ENCODE data around the gene TMEM165.
A peak's percentile ranks its signal among the peaks of the same experiment; 100 is the strongest.
"Not testable (repeated sequence)": the region's sequence is repeated elsewhere in the genome, so short reads cannot be mapped to it uniquely, and the experiment has no call there.

TMEM165 gene, protein sequence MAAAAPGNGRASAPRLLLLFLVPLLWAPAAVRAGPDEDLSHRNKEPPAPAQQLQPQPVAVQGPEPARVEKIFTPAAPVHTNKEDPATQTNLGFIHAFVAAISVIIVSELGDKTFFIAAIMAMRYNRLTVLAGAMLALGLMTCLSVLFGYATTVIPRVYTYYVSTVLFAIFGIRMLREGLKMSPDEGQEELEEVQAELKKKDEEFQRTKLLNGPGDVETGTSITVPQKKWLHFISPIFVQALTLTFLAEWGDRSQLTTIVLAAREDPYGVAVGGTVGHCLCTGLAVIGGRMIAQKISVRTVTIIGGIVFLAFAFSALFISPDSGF

DNA sequence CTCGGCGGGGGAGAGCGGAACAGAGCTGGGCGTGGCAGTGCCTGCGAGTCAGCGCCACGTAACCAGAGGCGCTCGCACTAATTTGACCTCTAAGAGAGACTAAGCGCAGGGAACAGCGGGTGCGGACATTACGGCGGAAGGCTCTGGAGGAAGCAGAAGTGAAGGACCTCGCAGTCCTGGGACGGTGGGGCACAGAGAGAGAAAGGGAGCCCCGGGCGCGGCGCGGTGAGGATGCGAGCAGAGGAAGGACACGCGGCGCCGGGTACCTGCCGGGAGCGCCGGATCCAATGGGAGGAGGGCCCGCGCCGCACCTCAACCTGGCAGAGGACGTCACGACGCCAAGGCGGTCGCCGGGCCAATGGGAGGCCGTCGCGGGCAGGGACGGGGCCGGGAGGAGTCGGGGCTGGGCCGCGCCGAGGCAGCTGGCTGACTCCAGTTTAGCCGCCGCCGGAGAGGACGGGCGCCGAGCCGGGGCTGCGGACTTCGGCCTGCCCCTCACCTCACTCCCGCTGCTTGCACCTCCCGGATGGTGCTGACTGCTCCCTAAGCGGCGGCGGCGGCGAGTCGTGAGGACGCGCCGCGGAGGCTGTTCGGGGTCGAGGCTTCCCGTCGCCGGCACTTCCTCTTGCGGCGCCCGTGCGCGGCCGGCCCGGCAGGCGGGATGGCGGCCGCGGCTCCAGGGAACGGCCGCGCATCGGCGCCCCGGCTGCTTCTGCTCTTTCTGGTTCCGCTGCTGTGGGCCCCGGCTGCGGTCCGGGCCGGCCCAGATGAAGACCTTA is at the start of gene TMEM165:
Gene TMEM165, plus strand, starts transcription at position 429 of the 779 bp plus-strand sequence. Its CDS starts 233 bp downstream, at position 662.
- DNase-seq (ENCODE audit: low read depth) = peak; percentile 89

DNA sequence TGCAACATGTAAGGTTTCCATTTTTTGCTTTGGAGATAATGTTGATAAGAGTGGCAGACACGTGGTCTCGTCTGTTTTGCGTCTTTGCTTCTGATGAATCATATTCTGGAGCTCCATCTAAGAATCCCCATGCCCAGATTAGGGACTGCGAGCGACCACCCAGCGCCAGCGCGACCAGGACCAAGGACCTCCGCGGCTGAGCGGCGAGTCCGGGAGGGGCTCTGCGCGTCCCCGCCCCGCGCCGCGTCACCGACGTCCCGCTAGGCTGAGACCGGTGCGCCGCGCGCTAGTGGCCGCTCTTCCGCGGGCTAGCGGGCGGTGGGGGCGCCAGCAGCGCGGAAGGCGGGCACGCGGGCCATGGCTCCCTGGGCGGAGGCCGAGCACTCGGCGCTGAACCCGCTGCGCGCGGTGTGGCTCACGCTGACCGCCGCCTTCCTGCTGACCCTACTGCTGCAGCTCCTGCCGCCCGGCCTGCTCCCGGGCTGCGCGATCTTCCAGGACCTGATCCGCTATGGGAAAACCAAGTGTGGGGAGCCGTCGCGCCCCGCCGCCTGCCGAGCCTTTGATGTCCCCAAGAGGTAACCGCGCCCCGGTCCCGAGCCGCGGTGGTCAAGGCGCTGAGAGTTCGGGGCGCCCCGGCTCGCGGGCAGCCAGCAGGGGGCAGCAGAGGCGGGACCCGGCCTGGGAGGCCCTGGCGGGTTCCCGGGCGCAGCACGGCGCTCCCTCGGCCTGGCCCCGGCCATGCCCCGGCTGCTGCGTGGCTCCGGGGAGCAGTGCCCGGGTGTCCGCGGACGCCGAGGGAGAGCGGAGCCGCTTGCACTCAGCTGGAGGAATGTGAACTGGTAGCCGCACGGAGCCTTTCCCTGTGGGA is 49.5 kb upstream of the TMEM165 start, which contains the start of gene SRD5A3:
Gene SRD5A3, plus strand, starts transcription at position 263 of the 871 bp plus-strand sequence. Its CDS starts 95 bp downstream, at position 358.
- peak; percentile 86 for DNase-seq (ENCODE audit: low read depth)

DNA sequence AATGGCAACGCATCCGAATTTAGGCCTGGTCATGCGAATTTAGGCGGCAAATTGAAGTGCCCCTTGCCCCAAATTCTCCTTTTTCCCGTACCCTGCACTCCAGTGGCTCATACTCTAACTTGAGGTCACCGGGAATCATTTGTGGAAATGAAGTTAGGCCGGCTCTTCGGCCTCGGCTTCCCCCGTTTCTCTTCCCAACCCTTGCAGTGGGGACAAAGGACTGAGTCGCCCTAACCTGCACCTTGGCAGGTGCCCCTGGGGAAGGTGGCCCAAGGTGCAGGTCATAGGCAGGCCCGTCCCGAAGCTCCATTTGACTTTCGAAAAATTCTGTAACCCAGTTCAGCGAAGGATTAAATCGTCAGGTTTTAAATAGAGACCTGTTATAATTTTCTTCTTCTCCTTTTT is 48.9 kb upstream of the TMEM165 start:
- no peak for DNase-seq (ENCODE audit: low read depth)

DNA sequence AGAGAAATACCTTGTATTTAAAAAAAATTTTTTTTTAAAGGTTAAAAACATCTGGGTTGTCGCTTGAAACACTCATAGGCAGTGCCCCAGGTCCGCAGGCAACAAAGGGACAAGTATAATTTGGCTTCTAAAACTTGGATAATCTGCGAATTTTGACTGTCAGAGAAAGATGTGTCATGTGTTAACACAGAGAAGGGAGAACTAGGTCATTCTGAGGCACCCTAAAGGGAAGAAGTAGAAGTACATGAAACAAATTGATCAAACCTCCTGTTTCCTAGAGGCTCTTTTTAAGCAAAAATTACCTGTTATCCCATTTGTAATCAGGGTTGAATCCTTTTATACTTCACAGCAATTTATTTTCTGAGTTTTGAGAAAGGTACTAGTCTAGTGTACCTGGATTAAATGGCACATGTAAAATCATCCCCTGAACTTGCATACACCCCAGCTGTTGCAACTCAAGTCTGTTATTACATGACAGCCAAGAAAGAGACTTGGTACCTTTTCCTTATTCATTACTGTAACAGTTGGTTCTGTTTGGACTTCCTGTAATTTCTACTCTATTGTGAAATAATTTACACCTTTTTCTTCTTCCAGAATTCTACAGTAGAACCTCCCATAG is 48.0 kb upstream of the TMEM165 start:
- no peak for DNase-seq (ENCODE audit: low read depth)

DNA sequence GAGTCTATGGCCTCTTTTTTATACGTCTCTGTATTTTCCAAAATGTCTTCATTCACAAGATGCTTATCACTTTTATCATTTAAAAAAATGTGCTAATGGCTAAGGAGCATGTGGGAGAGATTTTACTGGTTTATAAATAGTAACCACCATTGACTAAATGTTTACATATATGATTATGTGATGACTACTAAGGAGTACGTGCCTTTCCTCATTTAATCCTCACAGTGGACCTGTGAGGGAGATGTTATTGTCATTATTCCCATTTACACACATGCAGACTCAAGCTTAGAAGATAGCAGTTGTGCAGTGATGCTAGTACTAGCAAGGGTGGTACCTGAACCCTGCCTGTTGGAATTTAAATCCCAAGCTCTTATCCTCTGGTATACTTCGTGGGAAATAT is 47.3 kb upstream of the TMEM165 start:
- no peak for DNase-seq (ENCODE audit: low read depth)

DNA sequence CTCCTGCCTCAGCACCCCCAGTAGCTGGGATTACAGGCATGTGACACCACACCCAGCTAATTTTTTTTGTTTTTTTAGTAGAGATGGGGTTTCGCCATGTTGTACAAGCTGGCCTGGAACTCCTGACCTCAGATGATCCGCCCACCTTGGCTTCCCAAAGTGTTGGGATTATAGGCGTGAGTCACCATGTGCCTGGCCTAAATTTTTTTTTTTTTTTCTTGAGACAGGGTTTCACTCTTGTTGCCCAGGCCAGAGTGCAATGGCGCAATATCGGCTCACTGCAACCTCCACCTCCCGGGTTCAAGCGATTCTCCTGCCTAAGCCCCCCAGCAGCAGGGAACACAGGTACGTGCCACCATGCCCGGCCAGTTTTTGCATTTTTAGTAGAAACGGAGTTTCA is 44.9 kb upstream of the TMEM165 start:
- DNase-seq (ENCODE audit: low read depth) = not testable (repeated sequence)

DNA sequence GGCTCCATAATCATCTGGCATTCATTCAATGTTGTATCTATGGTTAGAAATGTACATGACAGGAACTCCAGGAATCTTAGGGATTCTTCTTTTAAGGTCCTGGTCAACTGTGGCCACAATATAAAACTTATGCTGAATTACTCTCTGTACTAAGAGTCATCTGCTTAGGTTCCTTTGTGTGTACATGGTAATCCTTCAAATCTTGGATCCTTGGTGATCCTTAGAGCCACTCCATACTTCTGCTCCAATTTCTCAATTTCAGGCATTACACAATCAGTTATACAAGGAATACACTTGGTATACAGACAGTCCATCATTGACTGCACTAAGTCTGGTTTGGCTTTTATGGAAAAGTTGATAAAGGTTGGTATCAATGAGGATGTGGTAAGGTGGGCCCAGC is 43.9 kb upstream of the TMEM165 start:
- no peak for DNase-seq (ENCODE audit: low read depth)

DNA sequence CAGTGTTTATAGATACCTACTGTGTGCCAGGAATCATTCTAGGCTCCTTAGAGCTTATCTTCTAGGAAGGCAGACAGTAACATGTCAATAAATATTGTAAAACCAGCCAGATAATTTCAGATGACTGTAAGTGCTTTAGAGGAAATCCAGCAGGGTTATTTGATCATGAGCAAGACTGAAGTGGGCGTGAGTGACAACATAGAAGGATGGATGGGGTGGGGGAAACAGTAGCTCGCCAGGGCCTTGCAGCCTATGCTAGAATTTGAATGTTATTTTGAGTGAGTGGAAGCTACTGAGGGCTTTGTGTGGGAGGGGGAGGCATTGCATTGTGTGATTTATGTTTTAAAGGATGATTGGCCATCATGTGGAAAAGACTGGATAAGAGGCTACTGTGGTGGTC is 43.0 kb upstream of the TMEM165 start:
- no peak for DNase-seq (ENCODE audit: low read depth)

DNA sequence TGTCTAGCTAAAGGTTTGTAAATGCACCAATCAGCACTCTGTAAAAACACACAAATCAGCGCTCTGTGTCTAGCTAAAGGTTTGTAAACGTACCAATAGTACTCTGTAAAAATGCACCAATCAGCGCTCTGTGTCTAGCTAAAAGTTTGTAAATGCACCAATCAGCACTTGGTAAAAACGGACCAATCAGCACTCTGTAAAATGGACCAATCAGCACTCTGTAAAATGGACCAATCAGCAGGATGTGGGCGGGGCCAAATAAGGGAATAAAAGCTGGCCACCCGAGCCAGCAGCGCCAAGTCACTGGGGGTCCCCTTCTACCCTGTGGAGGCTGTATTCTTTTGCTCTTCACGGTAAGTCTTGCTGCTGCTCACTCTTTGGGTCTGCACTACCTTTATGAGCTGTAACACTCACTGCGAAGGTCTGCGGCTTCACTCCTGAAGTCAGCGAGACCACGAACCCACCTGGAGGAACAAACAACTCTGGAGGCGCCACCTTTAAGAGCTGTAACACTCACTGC is 42.5 kb upstream of the TMEM165 start:
- not testable (repeated sequence) for DNase-seq (ENCODE audit: low read depth)

DNA sequence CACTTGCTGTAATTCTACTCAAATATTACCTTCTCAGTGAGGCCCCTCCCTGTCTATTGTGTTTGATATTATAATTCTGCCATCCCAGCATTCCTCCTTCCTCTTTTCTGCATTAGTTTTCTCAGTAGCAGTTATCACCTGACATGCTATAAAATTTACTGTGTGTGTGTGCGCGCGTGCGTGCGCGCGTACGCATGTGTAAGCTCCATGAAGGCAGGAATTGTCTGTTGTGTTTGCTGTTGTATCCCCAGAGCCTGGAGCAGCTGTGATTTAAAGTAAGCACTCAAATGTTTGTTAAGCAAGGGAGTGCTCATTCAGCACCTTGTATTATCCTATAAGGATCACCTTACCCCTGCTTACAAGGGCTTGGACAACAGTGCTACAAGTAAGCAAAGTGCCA is 41.1 kb upstream of the TMEM165 start:
- no peak for DNase-seq (ENCODE audit: low read depth)

DNA sequence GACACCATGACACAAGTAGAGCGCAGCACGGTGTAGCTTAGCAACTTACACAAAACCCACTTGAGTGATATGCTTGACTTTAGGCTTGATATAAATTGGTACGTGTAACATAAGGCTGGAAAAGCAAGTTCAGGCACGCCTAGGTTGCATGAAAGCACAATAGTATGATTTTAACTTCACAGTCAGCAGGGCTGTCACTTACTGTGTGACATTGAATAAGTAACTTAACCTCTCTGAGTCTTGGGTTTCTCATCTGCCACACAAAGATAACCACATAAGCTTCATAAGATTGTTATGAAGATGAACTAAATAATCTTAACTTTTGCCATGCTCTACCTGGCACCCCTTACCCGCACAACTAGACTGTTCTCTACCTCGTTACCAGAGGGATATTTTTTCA is 40.2 kb upstream of the TMEM165 start:
- DNase-seq (ENCODE audit: low read depth) = no peak

DNA sequence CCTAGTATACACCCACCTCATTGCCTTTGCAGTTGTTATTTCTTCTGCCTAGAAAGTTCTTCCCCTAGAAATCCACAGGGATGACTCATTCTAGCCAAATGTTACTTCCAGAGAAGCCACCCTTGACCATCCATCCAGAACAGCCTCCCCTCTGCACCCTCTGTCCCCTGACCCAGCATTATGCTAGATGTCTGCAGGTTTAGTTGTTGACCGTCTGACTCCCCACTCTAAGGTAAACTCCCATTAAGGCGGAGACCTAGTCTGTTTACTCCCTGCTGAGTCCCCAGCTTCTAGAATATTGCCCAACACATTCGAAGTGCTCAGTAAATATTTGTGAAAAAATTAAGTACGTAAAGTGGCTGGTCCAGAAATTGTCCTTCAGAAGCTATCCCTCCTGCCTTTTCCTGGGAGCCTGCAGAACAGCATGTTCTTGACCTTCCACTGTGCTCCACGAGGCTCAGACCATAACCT is 38.7 kb upstream of the TMEM165 start:
- no peak for DNase-seq (ENCODE audit: low read depth)

DNA sequence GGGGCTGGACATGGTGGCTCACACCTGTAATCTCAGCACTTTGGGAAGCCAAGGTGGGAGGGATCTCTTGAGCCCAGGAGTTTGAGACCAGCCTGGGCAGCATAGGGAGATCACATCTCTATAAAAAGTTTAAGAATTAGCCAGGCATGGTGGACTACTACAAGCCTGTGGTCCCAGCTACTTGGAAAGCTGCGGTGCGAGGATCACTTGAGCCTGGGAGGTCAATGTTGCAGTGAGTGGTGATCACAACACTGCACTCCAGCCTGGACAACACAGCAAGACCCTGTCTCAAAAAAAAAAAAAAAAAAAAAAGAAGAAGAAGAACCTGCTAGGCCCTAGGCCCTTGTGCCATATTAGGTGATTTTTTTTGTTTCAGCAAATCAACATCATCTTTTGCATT is 37.5 kb upstream of the TMEM165 start:
- no peak for DNase-seq (ENCODE audit: low read depth)

DNA sequence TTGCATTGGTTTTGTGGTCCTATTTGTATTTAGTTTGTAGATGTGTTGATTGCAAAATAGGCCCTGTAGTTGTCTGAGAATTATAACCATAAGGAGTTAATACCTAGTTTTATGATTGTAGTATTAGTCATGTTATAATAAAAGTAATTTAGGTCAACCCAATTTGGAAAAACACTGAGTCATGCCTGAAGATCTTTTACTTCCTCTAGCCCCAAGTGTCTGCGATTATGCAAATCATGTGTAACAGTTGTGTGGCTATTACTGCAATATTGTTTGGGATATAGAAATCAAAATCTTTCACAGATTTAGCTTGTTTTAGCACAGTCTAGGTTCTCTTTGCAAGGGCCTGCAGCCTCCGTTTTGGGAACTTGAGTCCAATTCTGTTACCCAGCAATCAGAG is 37.1 kb upstream of the TMEM165 start:
- DNase-seq (ENCODE audit: low read depth) = no peak

DNA sequence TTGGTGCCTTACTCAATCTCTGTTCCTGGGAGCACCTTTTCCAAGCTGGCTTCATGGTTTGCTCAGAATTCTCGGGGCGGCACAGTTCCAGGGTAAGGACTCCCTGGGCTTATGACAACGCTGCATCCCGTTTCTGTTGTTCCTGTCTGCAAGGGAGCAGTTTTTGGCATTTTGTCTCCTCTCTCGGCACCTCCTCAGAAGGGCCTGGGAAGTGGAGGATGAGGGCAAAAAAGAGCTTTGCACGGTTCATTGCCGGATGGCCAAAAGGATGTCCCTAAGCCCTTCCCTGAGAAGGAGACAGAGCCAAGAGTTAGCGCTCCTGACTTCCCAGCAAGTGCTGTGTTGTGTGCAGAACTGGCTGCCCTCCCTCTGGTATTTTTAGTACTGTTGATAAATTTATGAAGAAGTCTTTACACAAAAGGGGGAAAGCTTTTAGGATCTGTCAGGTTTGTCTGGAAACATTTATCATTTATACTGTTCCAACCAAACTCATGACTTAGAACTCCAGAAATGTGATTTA is 36.3 kb upstream of the TMEM165 start:
- no peak for DNase-seq (ENCODE audit: low read depth)

DNA sequence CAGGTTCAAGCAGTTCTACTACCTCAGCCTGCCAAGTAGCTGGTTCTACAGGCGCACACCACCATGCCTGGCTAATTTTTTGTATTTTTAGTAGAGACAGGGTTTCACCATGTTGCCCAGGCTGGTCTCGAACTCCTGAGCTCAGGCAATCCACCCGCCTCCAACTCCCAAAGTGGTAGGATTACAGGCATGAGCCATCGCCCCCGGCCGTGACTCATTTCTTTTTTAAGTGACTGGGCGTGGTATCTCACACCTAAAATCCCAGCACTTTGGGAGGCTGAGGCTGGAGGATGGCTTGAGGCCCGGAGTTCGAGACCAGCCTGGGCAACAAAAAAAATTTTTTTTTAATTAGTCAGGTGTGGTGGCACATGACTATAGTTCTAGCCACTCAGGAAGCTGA is 32.8 kb upstream of the TMEM165 start:
- DNase-seq (ENCODE audit: low read depth) = not testable (repeated sequence)

DNA sequence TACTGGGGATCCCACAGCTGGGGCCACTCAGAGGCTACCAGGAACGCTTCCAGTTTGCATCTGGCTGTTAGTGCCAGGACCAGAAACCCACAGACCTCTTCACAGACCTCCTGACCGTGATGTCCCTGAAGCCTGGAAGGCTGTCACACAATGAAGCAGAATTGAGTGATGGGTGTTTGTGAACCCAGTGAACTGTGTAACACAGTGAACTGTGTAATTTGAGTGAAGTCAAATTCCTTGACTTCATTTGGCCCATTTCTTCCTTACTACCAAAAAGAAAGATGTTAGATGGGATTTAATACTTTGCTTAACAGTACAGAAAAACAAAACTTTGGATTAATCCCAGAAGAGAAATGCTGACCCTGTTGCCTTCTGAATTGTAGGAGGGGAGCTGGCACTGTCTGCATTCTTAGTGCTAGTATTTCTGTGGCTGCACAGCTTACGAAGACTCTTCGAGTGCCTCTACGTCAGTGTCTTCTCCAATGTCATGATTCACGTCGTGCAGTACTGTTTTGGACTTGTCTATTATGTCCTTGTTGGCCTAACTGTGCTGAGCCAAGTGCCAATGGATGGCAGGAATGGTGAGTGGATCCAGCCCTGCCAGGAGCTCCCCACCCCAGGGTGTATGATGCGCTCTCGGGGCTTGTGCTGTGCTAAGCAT is 31.9 kb upstream of the TMEM165 start:
- DNase-seq (ENCODE audit: low read depth) = no peak

DNA sequence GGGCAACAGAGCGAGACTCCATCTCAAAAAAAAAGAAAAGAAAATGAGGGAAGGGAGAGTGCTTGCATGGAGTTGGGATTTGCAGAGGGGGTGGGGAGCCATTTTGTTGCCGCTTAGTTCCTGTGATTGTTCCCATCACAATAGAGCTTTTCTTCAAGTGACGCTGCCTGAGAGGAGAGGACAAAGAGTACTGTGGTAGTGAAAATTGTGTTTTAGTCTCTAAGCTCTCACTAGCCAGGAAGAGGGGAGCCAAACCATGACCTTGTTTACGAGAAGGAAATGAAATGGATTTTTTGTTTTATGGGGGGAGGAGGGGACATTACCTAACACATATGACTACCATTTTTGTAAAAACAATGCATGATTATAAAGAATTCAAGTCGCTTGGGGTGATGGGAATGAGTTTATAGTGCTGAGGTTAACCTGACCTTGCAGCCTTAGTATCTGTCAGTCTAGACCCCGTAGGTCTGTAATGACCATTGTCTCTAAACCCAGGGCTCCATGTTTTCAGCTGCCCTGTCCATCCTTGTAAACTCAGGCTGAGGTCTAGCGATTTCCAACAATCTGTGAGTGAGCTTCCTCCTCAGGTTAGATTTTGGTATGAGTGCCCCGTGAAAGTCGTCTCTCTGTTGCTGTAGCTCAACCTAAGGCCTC is 30.9 kb upstream of the TMEM165 start:
- no peak for DNase-seq (ENCODE audit: low read depth)

DNA sequence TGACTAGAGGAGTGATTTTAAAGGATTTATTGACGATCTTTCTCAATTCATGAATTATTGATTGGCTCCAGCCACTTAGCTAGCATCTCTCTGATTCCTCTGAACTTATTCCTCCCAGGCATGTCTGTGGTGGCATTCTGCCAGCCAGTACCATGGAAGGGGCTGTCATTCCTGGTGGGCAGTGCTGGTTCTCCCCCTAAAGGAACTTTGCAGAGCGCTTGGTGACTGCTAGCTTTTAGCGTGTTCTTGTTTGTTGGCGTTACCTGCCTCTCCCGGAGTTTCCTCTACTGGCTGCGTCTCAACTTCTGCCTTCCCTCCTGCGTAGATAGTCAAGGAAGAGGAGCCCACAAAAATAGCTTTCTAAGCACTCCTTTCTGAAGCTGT is 30.4 kb upstream of the TMEM165 start:
- no peak for DNase-seq (ENCODE audit: low read depth)

DNA sequence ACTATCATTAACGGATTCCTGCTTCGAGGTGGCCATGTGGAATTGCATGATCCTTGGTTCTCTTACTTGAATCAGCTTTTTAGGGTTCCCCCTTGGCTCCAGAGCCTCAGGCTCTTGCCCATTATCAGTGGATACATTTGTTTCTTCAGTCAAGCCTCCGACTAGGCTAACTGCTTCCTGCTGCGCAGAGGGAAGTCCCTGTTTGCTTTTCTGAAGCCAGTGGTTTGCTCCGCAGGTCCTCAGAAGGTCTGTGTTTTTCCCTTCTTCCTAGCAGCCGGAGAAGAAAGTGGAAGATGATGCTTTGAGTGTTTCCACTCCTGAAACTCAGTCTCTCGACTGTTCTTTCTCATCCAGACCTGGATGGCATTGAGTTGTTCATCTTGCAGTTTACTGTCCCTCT is 29.1 kb upstream of the TMEM165 start:
- no peak for DNase-seq (ENCODE audit: low read depth)

Measured in activated T-cell treated with anti-CD3 and anti-CD28 coated beads for 48 hours (primary cell).